T1000 (cell line): Measurements from ENCODE around the gene MAP4K2.

Source experiments
- DNase-seq: peaks from one replicate; lab custom pipeline; 2025; ENCODE audit warnings: mixed read lengths; lab: John Stamatoyannopoulos, UW

MAP4K2 gene

GRCh38 chr11:64754124-64754918 lies 48.7 kb downstream of the MAP4K2 start:
- no peak for DNase-seq

DNA sequence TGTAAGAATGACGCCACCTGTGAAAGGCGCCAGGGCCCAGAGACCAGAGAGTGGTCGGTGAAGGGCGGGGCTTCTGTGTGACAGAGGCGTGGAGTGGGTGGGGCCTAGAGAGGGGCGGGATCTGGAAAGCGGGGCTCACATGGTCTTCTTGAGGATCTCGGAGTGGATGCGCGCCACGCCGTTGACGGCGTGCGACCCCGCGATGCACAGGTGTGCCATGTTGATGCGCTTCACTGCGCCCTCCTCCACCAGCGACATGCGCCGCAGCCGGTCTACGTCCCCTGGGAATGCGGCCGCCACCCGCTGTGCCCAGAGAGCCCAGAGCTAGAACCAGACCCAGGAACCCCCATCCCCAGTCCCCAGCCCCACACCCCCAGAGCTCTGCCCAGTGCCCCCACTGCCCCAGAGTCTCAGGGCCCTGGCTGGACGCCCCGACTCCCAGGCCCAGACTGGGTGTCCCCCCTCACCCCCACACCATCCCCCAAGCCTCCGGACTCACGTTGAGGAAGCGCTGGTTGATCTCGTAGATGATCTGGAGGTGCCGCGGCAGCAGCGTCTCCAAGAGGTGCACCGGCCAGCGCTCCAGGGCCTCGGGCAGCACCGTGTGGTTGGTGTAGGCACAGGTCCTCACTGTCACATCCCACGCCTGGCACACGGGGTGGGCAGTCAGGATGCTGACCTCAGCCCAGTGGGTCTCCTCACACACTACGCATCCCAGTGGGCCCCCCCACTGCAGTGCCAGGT lies 49.5 kb downstream of the MAP4K2 start:
- DNase-seq, result no peak

- no peak for DNase-seq
These were observed 50.0 kb downstream of the MAP4K2 start for GRCh38 chr11:64753019-64753379.

DNA sequence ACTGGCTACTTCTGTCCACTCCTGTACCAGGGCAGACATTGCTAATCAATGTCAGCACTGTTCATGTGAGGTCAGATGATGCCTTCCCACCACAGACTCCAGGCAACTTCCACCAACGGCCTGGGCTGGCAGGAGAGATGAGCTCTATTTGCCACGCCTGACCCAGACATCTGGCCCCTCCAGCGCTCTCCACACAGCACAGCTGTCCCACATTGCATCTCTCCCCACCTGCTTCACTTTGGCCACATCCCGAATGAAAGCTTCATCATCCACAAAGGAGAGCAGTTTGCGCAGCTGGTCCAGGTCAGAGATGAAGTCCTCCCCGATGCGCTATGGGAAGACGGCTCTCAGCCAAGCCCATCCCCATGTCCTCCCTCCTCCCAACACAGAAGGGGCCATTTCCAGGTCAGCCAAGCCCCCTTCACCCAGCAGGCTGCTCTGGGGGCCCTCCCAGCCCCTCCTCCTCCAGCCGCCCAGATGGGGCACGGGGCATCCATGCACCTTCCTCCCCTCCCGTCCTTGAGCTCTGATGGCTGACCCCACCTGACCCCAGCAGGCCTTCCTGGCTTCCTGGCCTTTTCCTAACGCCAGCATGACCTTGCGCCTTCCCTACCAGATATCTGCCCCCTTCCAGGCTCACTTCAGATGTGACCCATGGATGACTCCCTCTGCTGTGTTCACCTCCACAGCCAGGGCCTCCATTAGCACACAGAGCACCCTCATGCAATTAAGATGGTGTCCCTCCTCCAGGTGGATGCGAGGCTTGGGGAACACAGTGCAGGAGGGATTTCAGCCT lies 50.6 kb downstream of the MAP4K2 start:
- no peak for DNase-seq

GRCh38 chr11:64751580-64751979 lies 51.4 kb downstream of the MAP4K2 start:
- DNase-seq, result no peak

GRCh38 chr11:64751136-64751535 lies 51.9 kb downstream of the MAP4K2 start:
- no peak for DNase-seq

DNA sequence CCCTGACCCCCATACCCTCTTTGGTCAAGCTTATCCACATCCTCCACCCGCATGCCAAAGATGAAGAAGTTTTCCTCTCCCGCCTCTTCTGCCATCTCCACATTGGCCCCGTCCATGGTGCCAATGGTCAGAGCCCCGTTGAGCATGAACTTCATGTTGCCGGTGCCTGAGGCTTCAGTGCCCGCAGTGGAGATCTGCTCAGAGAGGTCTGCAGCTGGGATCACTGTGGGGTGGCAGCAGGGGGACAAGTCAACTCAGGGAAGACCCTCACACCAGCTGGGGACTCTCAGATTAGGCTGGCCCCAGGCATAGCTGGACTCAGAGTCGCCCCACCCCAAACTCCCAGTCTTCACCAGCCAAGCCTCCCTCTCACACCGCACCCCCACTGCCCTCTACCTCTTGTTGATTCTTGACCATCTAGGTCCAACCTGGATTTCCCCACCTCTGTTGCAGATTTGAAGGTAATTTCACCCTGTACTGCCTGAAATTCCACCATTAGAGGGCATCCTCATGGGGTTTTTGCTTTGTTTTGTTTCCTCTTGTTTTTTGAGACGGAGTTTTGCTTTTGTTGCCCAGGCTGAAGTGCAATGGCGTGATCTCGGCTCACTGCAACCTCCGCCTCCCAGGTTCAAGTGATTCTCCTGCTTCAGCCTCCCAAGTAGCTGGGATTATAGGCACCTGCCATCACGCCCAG lies 52.5 kb downstream of the MAP4K2 start:
- no peak for DNase-seq

- no peak for DNase-seq
These were observed 54.9 kb downstream of the MAP4K2 start for GRCh38 chr11:64747961-64748665.

DNA sequence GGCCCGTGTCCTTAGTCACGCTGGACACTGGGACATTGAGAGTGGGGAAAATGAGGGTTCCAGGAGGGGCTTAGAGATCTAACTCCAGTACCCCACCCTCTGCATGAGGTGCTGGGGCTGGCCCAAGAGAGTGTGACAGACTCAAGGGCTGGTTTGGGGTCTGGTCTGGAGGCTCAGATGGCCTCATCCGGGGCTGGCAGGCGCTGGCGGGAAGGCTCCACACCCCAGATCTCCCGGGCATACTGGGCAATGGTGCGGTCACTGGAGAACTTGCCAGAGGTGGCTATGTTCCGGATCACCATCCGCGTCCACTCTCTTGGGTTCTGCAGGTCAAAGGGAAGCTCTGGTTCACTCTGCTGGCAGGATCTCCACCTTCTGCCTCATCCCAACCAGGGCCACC lies 56.5 kb downstream of the MAP4K2 start:
- no peak for DNase-seq

GRCh38 chr11:64745521-64746328 lies 57.3 kb downstream of the MAP4K2 start:
- no peak for DNase-seq

DNA sequence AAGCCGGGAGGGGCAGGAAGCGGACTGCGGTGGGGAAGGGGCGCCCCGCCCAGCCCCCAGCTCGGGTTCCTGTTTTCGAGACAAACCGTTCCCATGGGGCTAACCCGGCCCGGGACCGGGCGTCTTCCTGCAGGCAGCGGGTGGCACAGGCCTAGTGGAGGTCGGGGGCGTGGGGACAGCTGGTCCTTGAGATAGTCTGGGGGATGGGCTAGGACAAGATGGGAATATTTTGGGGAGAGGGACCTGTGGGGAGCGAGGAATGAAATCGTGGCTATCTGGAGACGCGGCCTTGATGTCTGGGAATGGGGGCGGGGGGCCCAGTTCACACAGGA lies 57.9 kb downstream of the MAP4K2 start:
- no peak for DNase-seq

GRCh38 chr11:64744544-64745188 lies 58.3 kb downstream of the MAP4K2 start:
- no peak for DNase-seq

DNA sequence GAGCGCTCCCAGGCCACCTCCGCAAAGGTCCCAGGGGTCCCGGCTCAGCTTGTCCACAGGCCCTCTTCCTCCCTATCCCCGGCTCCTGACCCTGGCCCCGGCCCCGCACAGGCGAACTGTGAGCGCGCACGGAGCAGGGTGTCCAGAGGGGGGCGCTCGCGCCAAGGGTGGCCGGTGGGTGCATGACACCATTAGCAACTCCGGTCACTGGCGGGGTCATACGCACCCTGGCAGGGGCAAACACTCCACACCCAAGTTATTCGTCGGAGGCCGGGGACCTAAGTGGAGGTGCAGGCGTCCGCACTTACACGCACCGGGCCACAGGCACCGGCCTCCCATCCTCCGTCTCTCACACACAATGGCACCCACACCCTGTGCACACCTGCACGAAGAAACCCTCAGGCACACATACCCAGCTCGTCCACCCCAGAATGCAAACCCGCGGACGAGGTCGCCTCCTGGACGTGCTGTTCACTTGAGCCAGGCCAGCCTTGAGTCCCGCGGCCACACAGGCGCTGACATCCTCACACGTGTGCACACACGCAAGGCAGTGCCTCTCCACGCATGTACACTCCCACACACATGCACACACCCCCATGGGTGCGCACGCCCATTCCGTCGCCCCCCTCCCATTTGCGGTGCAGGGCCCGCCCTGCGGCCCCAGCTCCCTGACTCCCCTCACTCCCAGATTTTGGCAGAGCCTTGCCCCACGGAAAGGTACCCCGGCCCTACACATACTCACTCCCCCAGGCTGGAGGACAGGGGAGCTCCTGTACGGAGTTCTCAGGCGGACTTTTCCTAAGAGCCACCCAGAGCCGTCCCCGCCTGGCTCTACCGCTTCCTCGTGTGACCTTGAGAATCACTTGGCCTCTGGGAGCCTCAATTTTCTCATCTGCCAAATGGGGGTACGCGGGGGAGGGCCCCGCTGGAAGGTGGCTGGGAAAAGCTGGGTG lies 59.1 kb downstream of the MAP4K2 start, which contains the start of gene RASGRP2:
Gene RASGRP2, minus strand, starts transcription at position 552 of the 953 bp plus-strand sequence. CDS start 1,276 bp downstream, outside the sequence.
- no peak for DNase-seq

GRCh38 chr11:64742889-64743590 lies 60.0 kb downstream of the MAP4K2 start:
- DNase-seq, result peak; percentile 69

DNA sequence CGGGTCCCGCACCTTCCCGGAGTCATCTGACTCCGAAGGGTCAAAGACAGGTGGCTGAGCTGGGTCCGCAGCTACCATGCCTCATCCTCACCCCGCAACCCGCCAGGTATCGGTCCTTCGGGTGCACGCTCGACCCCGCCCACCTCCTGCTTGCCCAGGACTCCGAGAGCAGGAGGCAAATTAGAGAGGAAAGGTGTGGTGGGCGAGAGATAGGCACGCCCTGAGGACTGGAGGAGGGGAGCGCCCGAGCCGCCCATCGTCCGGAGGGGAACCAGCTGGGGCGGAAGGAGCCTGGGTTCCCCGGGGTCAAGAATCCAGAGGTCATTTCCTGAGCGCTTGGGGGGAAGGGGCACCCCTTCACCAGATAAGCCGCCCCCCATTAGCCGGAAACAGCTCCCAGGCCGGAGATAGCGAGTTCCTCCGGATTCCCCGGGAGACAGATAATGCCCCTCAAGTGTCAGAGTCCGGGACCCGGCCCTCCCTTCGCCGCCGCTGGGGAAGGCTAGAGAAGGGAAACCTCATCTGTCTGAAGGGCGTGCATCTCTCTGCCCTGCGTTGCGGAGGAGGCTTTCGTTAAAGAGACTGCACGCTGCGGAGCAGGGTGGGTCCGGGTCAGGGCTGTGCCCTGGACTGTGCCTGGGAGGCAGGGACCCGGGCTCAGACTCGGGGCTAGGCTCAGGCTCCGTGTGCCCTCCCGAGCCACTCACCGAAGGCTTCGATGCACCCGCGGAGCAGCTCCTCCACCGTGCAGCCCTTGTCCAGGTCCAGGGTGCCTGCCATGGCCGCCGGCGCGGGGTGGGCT lies 60.7 kb downstream of the MAP4K2 start:
- no peak for DNase-seq

GRCh38 chr11:64741375-64742086 lies 61.5 kb downstream of the MAP4K2 start:
- DNase-seq, result no peak

DNA sequence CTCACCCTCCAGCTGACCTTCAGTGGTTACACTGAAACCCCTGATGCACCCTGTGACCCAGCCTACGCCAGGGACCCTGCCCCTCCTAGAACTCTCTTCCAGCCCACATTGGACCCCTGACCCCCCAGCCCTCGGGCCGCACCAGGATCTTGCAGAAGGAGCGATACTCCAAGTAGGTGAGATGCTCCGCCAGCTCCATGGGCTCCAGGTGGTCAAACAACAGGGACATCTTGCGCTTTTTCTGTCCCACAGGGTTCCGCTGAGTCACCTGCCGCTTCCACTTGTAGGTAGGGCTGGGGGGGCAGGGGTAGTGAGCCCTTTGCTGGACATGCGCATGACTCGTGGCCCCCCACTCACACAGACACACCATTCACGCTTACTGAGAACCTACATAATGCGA lies 63.1 kb downstream of the MAP4K2 start:
- no peak for DNase-seq
